Measurements from ENCODE around the gene TMCO4. TPM values are rescaled to one million over a fixed set of nuclear protein-coding genes. Genes with fewer than 3 reads are reported as not detected.

Gene TMCO4
- total RNA-seq, 1 donor from 2014 or later, result 18.6 TPM

DNA sequence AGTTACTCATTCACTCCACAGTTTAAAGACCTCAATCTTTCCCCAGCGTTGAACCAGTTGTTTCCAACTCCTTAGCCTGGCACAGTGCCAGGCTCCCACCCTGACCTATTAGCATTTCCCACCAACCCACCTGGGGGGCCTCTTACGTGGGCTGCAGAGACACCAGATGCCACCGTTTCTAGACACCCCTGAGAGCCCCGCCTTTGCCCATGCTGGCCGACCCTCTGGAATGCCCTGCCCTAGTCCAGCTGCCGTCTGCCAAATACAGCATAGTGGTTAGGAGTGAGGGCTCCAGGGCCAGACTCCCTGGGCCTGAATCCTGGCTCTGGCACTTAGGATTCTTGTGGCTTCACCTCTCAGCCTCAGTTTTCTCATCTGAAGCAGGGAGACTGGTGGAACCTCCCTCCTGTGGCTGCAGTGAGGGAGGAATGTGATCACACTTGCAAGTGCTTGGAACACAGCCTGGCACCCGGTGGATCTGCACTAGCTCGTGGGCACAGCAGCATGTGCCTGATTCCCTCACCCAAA, 65.2 kb downstream of the TMCO4 start:
- H3K9me3 Mint-ChIP-seq (ENCODE audit: low read depth), result no peaks in the 10 kb centered on the region
- TF ChIP-seq, protein P1, sequence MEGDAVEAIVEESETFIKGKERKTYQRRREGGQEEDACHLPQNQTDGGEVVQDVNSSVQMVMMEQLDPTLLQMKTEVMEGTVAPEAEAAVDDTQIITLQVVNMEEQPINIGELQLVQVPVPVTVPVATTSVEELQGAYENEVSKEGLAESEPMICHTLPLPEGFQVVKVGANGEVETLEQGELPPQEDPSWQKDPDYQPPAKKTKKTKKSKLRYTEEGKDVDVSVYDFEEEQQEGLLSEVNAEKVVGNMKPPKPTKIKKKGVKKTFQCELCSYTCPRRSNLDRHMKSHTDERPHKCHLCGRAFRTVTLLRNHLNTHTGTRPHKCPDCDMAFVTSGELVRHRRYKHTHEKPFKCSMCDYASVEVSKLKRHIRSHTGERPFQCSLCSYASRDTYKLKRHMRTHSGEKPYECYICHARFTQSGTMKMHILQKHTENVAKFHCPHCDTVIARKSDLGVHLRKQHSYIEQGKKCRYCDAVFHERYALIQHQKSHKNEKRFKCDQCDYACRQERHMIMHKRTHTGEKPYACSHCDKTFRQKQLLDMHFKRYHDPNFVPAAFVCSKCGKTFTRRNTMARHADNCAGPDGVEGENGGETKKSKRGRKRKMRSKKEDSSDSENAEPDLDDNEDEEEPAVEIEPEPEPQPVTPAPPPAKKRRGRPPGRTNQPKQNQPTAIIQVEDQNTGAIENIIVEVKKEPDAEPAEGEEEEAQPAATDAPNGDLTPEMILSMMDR (IDR thresholded peaks at IDR 0.05; ENCODE audit: unreplicated experiment), result no peak
- no peak for DNase-seq (ENCODE audit: low spot score, unreplicated experiment)
- H3K4me1 Mint-ChIP-seq (ENCODE audit: low read depth), result no peaks in the 10 kb centered on the region
- no peak overlapping the region for H3K27ac Mint-ChIP-seq
- no peak overlapping the region for H3K4me3 Mint-ChIP-seq (ENCODE audit: low read depth)
- peaks cover 9% of the 10 kb centered on the region for H3K36me3 Mint-ChIP-seq (ENCODE audit: insufficient read depth)
- H3K27me3 Mint-ChIP-seq, result no peaks in the 10 kb centered on the region

DNA sequence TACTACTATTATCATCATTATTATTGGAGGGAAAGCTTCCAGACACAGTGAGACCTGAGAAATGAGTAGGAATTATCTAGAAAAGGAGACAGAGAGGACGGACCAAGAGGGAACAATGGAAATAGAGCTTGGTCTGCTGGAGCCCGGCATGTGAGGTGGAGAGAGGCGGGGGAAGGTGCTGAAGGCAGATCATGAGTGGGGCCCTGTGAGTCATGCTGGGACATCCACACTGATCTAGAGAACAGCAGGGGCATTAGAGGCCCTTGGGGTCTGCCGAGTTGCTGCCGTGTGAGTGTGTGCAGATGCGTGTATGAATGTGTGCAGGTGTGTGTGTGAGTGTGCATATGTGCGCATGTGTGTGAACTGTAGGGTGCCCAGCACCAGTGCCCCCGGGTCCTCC, 65.7 kb downstream of the TMCO4 start:
- H3K27ac Mint-ChIP-seq, result no peak overlapping the region
- H3K27me3 Mint-ChIP-seq, result no peaks in the 10 kb centered on the region
- H3K4me1 Mint-ChIP-seq (ENCODE audit: low read depth), result no peaks in the 10 kb centered on the region
- no peak overlapping the region for H3K4me3 Mint-ChIP-seq (ENCODE audit: low read depth)
- no peaks in the 10 kb centered on the region for H3K9me3 Mint-ChIP-seq (ENCODE audit: low read depth)
- TF ChIP-seq, protein P1 (IDR thresholded peaks at IDR 0.05; ENCODE audit: unreplicated experiment), result no peak
- peaks cover 7% of the 10 kb centered on the region for H3K36me3 Mint-ChIP-seq (ENCODE audit: insufficient read depth)
- DNase-seq (ENCODE audit: low spot score, unreplicated experiment), result no peak

DNA sequence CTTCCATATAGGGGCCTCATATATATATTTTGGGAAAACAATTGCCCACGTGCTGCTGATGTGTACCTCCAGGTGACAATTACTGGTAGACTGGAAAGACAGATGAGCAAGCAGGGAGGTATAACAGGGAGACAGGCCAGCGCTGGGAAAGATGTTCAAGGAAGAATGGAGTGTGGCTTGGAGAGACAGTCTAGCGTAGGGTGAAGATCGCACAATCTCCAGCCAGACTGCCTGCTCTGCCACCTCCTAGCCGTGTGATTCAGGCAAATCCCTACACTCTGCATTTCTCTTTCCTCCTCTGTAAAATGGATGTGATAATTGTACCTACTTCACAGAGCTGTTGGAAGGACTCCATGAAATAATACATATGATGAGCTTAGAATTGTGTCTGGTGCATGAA, 66.1 kb downstream of the TMCO4 start:
- no peaks in the 10 kb centered on the region for H3K4me1 Mint-ChIP-seq (ENCODE audit: low read depth)
- H3K9me3 Mint-ChIP-seq (ENCODE audit: low read depth), result no peaks in the 10 kb centered on the region
- DNase-seq (ENCODE audit: low spot score, unreplicated experiment), result no peak
- H3K27ac Mint-ChIP-seq, result no peak overlapping the region
- H3K27me3 Mint-ChIP-seq, result no peaks in the 10 kb centered on the region
- TF ChIP-seq, protein P1 (IDR thresholded peaks at IDR 0.05; ENCODE audit: unreplicated experiment), result no peak
- peaks cover 3% of the 10 kb centered on the region for H3K36me3 Mint-ChIP-seq (ENCODE audit: insufficient read depth)
- no peak overlapping the region for H3K4me3 Mint-ChIP-seq (ENCODE audit: low read depth)

DNA sequence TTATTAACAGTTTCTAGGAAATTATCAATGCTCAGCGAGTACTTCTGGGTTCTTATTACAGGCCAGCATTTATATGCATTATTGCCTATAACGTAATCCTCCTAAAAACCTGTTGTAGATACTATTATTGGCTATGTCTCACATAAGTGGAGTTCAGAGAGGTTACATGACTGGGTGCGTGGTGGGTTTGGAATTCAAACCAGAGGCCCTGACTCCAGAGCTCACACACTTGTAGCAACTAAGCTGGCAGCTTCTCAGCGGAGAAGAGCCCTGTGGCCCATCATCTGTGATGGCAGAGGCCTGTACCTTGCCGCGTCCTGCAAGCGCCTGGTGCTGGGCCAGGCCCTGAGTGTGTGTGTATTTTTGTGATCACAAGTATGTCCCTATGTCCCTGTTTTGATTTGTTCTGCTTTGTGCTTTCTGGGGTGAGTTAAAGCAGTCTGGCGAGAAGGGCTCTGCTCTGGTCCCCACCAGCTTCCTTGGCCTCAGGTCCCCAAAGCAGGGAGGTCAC, 68.3 kb downstream of the TMCO4 start:
- H3K9me3 Mint-ChIP-seq (ENCODE audit: low read depth), result no peaks in the 10 kb centered on the region
- no peak overlapping the region for H3K4me3 Mint-ChIP-seq (ENCODE audit: low read depth)
- H3K36me3 Mint-ChIP-seq (ENCODE audit: insufficient read depth), result peaks cover 6% of the 10 kb centered on the region
- TF ChIP-seq, protein P1 (IDR thresholded peaks at IDR 0.05; ENCODE audit: unreplicated experiment), result no peak
- H3K4me1 Mint-ChIP-seq (ENCODE audit: low read depth), result no peaks in the 10 kb centered on the region
- H3K27me3 Mint-ChIP-seq, result no peaks in the 10 kb centered on the region
- DNase-seq (ENCODE audit: low spot score, unreplicated experiment), result no peak
- H3K27ac Mint-ChIP-seq, result no peak overlapping the region

DNA sequence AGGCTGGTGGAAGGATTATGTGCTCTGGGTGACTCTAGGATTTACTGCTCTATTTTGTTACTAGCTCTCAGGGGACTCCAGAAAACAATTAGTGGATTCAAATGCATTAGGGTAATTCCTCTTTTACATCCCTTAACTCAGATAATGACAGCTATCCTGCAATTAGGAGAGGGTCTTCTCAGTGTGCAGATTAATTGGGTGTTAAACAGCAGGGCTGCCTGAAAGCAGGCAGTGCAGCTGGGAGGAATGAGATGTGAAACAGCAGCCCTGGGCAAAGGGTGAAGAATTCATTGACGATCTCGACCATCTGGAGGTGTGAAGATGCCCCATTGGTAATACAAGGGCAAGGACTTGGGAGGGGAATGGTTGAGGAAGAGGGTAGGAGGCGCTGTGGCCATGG, 68.9 kb downstream of the TMCO4 start:
- Mint-ChIP-seq H3K9me3 (ENCODE audit: low read depth) (no peaks in the 10 kb centered on the region), H3K4me3 (ENCODE audit: low read depth) (no peak overlapping the region), H3K27me3 (no peaks in the 10 kb centered on the region), H3K27ac (no peak overlapping the region), H3K4me1 (ENCODE audit: low read depth) (no peaks in the 10 kb centered on the region), H3K36me3 (ENCODE audit: insufficient read depth) (peaks cover 6% of the 10 kb centered on the region)
- DNase-seq (ENCODE audit: low spot score, unreplicated experiment), result no peak
- TF ChIP-seq, protein P1 (IDR thresholded peaks at IDR 0.05; ENCODE audit: unreplicated experiment), result no peak
